ENCODE results near the gene MBNL1.
A peak's percentile ranks its signal among the peaks of the same experiment; 100 is the strongest.

The MBNL1 gene

GRCh38 chr3:152298393-152299248 is 29.9 kb downstream of the MBNL1 start:
- 0 out of 2 replicates have a peak, but pooled peaks have one; percentile 42 for TF ChIP-seq POLR2AphosphoS5 (IDR thresholded peaks at IDR 0.05; ENCODE audit: low read depth, low read length)
- no peak; the same call in 1 of the 2 replicates for TF ChIP-seq POU2F2 (IDR thresholded peaks at IDR 0.05; ENCODE audit: low read depth, low read length)
- FAIRE-seq: peak; percentile 88
- no peak for DNase-seq (ENCODE audit: insufficient read length, low spot score)

GRCh38 chr3:152299249-152299976 is 30.7 kb downstream of the MBNL1 start:
- DNase-seq (ENCODE audit: insufficient read length, low spot score) (no peak), FAIRE-seq (peak; percentile 9)
- TF ChIP-seq POLR2A (IDR thresholded peaks at IDR 0.05; ENCODE audit: low read depth, low read length) (no peak), SPI1 (IDR thresholded peaks at IDR 0.05; ENCODE audit: low read depth, low read length) (no peak), PAX5 (IDR thresholded peaks at IDR 0.05; ENCODE audit: insufficient read depth, low read length, severe bottlenecking) (no peak), POLR2AphosphoS5 (IDR thresholded peaks at IDR 0.05; ENCODE audit: low read depth, low read length) (no peak), TAF1 (IDR thresholded peaks at IDR 0.05; ENCODE audit: low read depth, low read length) (no peak), POU2F2 (IDR thresholded peaks at IDR 0.05; ENCODE audit: low read depth, low read length) (no peak)

- peak; percentile 57 for FAIRE-seq
- no peak for TF ChIP-seq POU2F2 (IDR thresholded peaks at IDR 0.05; ENCODE audit: low read depth, low read length)
- DNase-seq (ENCODE audit: insufficient read length, low spot score): no peak
These were observed 31.5 kb downstream of the MBNL1 start for GRCh38 chr3:152300029-152300731.

DNA sequence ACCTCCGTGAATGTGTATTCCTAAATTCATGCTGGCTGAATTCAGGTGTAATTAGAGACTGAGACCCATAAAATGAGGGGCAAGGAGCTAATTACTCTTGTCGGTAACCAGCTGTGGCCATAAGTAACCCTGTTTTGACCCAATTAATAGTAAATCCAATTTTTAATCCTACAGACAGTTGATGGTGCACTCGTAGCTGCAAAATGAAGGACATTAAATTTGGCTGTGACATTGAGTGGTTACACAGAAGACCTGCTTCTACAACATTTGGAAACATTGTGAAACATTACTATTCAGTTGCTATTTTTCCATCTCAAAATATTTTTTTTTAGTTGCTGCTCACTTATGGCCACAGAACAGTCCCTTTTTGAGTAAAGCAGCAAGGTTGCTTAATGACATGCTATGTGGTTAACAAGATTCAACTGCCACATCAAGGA is 33.0 kb downstream of the MBNL1 start:
- TF ChIP-seq PAX5 (IDR thresholded peaks at IDR 0.05; ENCODE audit: insufficient read depth, low read length, severe bottlenecking): no peak
- no peak; the same call in 1 of the 2 replicates for TF ChIP-seq POLR2A (IDR thresholded peaks at IDR 0.05; ENCODE audit: low read depth, low read length)
- no peak for TF ChIP-seq SPI1 (IDR thresholded peaks at IDR 0.05; ENCODE audit: low read depth, low read length)
- TF ChIP-seq POLR2AphosphoS5 (IDR thresholded peaks at IDR 0.05; ENCODE audit: low read depth, low read length): no peak
- no peak for TF ChIP-seq TAF1 (IDR thresholded peaks at IDR 0.05; ENCODE audit: low read depth, low read length)
- no peak for TF ChIP-seq POU2F2 (IDR thresholded peaks at IDR 0.05; ENCODE audit: low read depth, low read length)
- FAIRE-seq: no peak
- DNase-seq (ENCODE audit: insufficient read length, low spot score): no peak

GRCh38 chr3:152302521-152303021 is 33.8 kb downstream of the MBNL1 start:
- FAIRE-seq: no peak
- DNase-seq (ENCODE audit: insufficient read length, low spot score): no peak

DNA sequence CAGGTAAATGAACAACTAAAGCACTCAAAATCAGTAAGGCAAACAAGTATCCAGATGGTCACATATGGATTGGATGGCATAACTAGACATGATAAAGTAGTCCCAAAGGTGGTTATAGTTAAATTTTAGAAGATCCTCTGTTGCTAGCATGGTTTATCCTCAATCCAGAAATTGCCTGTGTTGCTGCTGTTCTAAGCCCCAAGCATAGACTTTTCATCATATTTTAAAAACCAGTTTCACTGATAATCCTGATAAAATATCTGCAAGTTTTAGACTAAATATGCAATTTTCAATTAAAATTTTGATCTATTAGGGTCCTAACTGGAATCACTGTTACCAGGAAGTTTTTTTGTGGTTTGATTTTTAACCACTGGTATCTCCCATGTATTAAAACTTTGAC is 35.4 kb downstream of the MBNL1 start:
- no peak for FAIRE-seq
- DNase-seq (ENCODE audit: insufficient read length, low spot score): no peak
- TF ChIP-seq POLR2A (IDR thresholded peaks at IDR 0.05; ENCODE audit: low read depth, low read length) (no peak), PAX5 (IDR thresholded peaks at IDR 0.05; ENCODE audit: insufficient read depth, low read length, severe bottlenecking) (no peak), TAF1 (IDR thresholded peaks at IDR 0.05; ENCODE audit: low read depth, low read length) (no peak), POLR2AphosphoS5 (IDR thresholded peaks at IDR 0.05; ENCODE audit: low read depth, low read length) (no peak), POU2F2 (IDR thresholded peaks at IDR 0.05; ENCODE audit: low read depth, low read length) (no peak), SPI1 (IDR thresholded peaks at IDR 0.05; ENCODE audit: low read depth, low read length) (no peak)

More at GRCh38 chr3:152302521-152303021, 33.8 kb downstream of the MBNL1 start:
- no peak for TF ChIP-seq TAF1 (IDR thresholded peaks at IDR 0.05; ENCODE audit: low read depth, low read length)
- no peak for TF ChIP-seq PAX5 (IDR thresholded peaks at IDR 0.05; ENCODE audit: insufficient read depth, low read length, severe bottlenecking)
- TF ChIP-seq POLR2AphosphoS5 (IDR thresholded peaks at IDR 0.05; ENCODE audit: low read depth, low read length): no peak

GRCh38 chr3:152305075-152305474 is 36.3 kb downstream of the MBNL1 start:
- no peak for DNase-seq (ENCODE audit: insufficient read length, low spot score)
- no peak for TF ChIP-seq SPI1 (IDR thresholded peaks at IDR 0.05; ENCODE audit: low read depth, low read length)
- no peak for TF ChIP-seq POLR2A (IDR thresholded peaks at IDR 0.05; ENCODE audit: low read depth, low read length)
- no peak for TF ChIP-seq PAX5 (IDR thresholded peaks at IDR 0.05; ENCODE audit: insufficient read depth, low read length, severe bottlenecking)
- no peak for TF ChIP-seq POU2F2 (IDR thresholded peaks at IDR 0.05; ENCODE audit: low read depth, low read length)
- FAIRE-seq: peak; percentile 51

DNA sequence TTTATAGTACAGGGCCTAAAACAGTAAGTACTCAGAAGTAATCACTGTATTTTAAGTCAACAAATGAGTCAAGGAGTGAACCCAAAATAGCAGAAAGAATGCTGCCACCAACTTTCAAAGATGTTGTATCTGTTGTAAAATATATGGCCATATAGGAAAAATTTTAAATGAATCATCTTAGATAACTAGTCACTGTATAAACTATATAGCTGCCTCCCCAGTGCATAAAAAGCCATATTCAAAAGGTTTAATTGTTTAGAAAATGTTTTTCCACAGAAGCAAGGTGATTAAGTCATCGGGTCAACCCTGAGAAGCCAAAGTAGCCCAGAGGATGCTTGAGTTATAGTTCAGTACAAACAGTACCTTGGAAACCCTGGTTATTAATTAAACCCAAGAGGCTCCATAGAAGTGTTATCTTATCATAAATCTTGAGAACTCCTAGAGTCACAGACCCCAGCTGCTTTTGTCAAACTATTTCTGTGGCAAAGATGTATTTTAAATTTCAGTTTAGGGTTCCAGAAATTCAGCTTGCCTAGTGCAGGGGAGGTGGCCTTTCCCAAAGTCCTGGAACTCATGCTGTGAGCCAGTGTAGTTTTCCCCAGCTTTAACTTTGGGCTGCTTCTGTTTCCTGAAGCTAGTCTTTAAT is 39.2 kb downstream of the MBNL1 start:
- DNase-seq (ENCODE audit: insufficient read length, low spot score) (no peak), FAIRE-seq (no peak)
- no peak for TF ChIP-seq POLR2A (IDR thresholded peaks at IDR 0.05; ENCODE audit: low read depth, low read length)
- no peak for TF ChIP-seq TAF1 (IDR thresholded peaks at IDR 0.05; ENCODE audit: low read depth, low read length)
- no peak for TF ChIP-seq POLR2AphosphoS5 (IDR thresholded peaks at IDR 0.05; ENCODE audit: low read depth, low read length)
- no peak for TF ChIP-seq PAX5 (IDR thresholded peaks at IDR 0.05; ENCODE audit: insufficient read depth, low read length, severe bottlenecking)
- TF ChIP-seq POU2F2 (IDR thresholded peaks at IDR 0.05; ENCODE audit: low read depth, low read length): no peak
- TF ChIP-seq SPI1 (IDR thresholded peaks at IDR 0.05; ENCODE audit: low read depth, low read length): no peak

DNA sequence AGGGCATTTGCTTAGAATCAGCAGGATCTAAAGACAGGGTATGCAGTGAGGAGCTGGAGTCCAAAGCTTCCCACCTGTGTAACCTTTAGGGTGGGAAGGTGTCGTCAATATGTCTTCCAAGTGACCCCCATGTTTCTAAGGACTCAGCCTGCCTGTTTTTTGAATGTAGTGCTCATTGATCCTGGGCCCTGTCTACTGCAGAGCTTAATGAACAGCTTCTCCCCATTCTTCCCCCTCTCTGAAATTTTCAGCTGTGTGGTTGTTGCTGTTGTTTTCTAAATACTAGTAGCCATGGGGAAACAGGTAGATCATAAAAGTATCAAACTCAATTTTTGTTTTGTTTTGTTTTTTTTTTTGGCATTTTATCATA is 39.7 kb downstream of the MBNL1 start:
- no peak for FAIRE-seq
- TF ChIP-seq TAF1 (IDR thresholded peaks at IDR 0.05; ENCODE audit: low read depth, low read length) (no peak), SPI1 (IDR thresholded peaks at IDR 0.05; ENCODE audit: low read depth, low read length) (no peak), POU2F2 (IDR thresholded peaks at IDR 0.05; ENCODE audit: low read depth, low read length) (no peak), PAX5 (IDR thresholded peaks at IDR 0.05; ENCODE audit: insufficient read depth, low read length, severe bottlenecking) (no peak), POLR2AphosphoS5 (IDR thresholded peaks at IDR 0.05; ENCODE audit: low read depth, low read length) (peak; percentile 58; the same call in 1 of the 2 replicates), POLR2A (IDR thresholded peaks at IDR 0.05; ENCODE audit: low read depth, low read length) (no peak; the same call in 1 of the 2 replicates)

More for the DNA sequence above, 39.7 kb downstream of the MBNL1 start:
- no peak for DNase-seq (ENCODE audit: insufficient read length, low spot score)

All from GM12891 (cell line).